Left cardiac atrium (tissue), 4 donors: ENCODE measurements around the gene RHBDL1. TPM values are rescaled to one million over a fixed set of nuclear protein-coding genes. Genes with fewer than 3 reads are reported as not detected.

ENCODE experiments used
- ATAC-seq, 2 donors: fragments of 200-7000 bp; cut with Tn5 transposase; one replicate each; pipeline ENCODE4 v1.9.1; 2020; ENCODE audit warnings: mild to moderate bottlenecking in 2 of 2, moderate library complexity in 2 of 2
- DNase-seq: peaks from one replicate; pipeline ENCODE4 v3.0.0-alpha.2; 2020
- intact Hi-C, 2 donors: fragments of 100-400 bp; cut with DNase I; formaldehyde crosslinking; loops; one replicate each; pipeline versions ENCODE4 v1.14.1 to v1.15.1; 2022 to 2023
- total RNA-seq, 2 donors: library from RNA; stranded (reverse); fragmentation: NEBNext Ultra II Directional; extraction: Animal tissue kit (Norgen Biotek cat#: 25700); gene quantifications; one replicate each; pipeline ENCODE4 v1.2.1, GENCODE V29; 2021
- donor health status: DM: no; HTN: yes; CAD: no.
- donor health status: DM: no; HTN: yes; CAD: no; lungs with severe emphysema.
- donor health status: DM: yes; HTN: yes; CAD: no.
- donor health status: Dilated cardiomyopathy.

The RHBDL1 gene
- total RNA-seq, 2 donors from 2014 or later: 1.2 TPM

DNA sequence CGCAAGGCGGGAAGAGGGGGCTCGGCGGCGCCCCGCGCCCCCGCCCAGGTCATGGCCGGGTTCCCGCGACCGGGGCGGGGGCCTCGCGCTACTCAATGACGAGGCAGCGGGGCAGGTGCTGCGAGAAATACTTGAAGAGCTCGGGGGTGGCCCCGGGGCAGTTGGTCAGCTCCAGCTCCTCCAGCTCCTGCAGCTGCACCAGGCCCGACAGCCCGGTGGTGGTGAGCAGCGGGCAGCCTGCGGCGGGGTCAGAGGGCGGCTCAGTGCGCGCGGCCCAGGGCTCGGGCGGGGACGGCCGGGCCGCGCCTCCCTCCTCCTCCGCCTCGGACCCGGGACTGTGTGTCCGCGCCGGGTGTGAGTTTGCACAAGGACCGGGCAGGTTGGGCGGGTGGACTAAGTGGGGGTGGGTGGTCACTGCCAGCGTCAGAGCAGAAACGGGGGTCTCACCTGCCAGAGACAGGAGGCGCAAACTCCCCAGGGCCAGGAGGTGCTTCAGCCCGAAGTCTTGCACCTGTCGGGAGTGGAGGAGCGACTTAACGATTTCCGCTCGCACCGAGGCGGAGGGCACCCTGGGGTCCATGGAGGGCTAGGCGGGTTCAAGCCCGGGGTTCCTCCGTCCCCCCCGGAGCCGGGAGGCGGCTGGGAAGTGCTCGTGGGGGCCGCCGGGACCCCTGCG, 18.9 kb downstream of the RHBDL1 start:
- no peak for DNase-seq
- ATAC-seq: no peak
- intact Hi-C loops: no loop called here

DNA sequence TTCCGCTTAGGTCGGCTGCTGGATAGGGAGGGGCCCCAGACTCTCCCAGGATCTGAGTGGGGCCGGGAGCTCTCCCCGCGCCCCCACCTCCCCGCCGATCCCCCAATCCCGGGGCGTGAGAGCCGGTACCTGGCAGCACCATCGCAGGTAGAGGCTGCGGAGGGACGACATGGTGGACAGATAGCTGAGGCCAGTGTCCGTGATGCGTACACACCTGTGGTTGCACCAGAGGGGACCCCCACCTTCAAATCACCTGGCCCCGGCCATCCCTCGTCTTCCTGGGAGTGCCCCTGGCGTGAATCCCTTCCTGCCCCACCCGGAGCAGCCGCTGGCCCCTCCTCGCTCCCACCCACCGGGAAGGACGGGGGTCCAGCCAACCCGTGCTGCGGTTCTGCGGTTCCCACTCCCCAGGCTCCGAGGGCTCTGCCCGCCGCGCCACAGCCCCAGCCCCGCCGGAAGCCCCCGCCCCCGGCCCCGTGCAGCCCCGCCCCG, 19.4 kb downstream of the RHBDL1 start:
- DNase-seq (no peak), ATAC-seq (no peak)
- intact Hi-C loops: no loop called here

DNA sequence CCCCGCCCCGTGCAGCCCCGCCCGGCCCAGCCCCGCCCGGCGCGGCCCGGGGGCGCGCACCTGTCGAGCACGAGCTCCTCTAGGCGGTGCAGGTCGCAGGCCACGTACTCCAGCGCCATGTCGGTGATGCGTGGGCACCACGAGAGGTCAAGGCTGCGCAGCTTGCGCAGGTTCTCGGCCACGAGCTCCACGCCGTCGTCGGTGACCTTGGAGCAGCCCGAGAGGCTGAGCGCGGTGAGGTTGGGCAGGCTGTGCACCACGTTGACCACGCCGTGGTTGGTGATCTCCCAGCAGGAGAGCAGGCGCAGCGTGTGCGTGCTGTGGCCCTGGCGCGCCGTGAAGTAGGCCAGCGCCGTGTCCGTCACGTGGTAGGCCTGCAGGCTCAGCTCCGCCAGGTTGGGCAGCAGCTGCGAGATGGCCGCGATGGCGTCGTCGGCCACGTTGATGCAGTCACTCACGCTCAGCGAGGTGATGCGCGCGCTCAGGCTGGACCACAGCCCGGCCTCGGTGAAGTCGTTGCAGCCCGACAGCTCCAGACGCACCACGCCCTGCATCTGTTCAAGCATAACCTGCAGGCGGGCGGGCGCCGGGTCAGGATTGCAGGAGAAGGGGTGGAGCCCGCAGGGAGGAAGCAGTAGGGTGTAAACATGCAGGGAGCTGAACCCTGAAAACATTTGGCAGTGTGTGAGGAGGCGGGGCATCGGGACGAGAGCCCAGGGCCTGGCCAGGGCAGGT, 20.1 kb downstream of the RHBDL1 start:
- DNase-seq (no peak), ATAC-seq (peak; percentile 38 to 51)
- intact Hi-C loops: no loop called here

DNA sequence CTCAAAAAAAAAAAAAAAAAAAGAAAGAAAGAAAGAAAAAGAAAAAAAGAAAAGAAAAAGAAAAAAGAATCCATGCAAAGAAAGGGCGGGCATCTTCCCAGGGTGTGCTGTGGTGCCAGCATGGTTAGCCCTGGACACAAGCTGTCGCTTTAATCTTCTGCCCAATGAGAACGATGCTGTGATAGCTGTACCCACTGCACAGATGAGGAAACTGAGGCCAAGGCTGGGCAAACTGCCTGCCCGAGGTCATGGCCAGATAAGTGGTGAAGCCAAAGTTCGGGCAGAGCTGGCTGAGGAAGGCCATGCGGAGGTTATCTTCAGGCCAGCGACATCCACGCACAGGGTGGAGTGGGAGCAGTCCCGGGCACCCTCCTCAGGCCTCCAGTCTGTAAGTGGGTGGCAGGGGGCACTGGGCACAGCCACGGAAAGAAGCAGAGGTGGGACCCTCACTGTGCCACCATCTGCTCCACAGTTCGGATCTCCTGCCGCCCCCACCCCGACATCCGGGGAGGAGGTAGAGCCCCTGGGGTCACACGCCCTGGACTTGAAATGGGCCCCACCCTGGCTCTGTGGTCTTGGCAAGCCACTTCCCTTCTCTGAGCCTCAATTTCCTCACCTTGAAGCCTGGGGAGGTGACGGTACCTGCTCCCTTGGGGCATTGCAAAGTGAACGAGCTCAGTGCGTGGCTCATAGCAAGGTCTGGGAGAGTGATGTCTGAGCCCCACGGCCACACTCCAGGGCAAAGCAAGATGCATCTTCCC, 23.6 kb downstream of the RHBDL1 start:
- no peak for ATAC-seq
- DNase-seq: no peak
- intact Hi-C loops: no loop called here

DNA sequence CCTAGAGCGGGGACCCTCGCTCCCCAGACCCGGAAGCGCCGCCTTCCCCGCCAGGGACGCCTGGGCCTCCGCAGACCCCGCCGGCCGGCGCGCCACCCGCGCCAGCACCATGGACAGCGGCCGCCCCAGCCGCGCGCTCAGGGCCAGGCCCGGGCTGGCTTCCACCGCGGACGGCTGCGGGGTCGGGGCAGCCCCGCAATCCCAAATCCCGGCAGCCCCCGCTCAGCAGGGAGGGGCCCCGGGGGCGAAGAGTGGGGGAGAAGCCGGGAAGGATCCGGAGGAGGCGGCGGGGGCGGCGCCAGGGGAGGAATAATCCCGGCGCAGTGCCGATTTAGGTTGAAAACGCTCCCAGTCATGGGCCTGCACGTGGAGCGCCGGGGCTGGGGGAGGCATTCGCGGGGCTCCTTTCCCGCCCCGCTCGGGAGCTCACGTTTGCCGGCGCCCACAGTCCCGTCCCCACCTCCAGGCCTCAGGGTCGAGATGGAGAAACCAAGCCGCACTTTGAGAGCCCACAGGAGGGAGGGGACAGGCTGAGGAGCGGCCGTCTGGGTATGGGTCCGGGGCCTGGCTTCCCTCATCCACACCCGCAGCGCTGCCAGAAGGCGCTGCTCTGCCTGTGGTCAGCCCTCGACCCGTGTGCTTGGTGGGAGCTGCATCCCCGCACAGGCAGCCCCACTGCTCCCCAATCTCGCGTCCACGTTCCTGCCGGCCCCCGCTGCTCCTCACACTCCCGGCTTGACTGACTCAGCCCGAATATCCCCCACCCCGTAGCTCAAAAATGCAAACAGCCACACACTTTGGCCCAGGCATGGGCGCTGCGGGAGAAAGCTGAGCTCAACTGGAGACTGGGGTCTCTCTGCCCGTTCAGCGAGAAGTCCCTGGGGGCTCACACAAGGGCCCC, 25.5 kb downstream of the RHBDL1 start:
- intact Hi-C loops: no loop called here
- ATAC-seq (peak; percentile 72 to 83), DNase-seq (no peak)

DNA sequence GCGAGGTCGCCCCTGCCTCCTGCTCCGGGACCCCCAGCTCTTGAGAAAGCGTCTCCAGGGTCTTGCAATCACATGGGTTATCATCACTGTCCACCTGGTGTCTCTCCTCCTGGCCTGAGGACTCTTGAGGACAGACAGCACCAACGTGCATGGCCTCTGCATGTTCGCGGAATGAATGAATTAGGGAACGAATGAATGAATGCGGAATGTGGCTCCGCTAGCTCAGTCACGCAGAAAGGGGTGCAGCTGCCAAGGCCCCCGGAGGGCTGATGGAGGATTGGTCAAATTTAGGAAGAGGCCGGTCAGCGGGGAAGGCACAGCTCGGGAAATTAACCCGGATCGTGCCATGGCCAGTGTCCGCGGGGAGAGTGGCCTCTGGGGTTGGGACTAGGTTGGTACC, 26.9 kb downstream of the RHBDL1 start:
- ATAC-seq: no peak
- DNase-seq: no peak
- intact Hi-C loops: no loop called here

DNA sequence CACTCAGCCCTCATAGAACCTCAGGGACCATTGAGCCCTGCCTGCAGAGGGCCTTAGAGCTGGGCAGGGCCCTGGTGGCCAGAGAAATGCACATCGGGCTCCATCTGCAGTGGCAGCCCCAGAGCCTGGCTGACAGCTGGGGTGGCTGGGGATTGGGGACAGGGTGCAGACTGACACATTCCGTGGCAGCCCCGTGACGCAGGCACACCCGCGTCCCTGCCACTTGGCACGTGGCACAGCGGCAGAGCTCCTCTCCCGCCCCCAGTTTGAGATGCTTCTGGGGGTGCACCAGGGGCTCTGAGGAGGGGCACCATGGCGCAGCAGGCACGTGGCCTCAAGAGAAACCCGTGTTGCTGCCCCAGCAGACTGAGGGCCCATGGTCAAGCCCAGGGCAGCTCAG, 27.9 kb downstream of the RHBDL1 start:
- intact Hi-C loops: no loop called here
- no peak for ATAC-seq
- no peak for DNase-seq

DNA sequence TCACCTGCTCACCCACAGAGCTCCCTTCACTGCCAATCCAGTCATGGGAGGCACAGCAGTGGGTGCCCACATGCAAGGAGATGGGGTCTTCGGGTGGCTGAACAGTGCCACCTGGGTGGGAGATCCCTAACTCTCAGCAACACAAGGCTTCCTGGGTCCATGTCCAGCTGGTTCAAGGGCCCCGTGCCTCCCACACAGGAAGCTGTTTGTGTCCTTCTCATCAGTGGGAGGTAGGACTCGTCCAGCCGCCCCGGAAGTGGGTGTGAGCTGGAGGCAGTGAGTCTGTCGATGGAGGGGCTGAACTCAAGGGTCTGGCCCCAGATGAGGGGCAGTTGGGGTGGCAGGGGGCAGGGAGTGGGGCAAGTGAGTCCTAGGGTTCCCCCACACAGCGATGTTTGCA, 28.6 kb downstream of the RHBDL1 start:
- DNase-seq (no peak), ATAC-seq (no peak)
- intact Hi-C loops: no loop called here

DNA sequence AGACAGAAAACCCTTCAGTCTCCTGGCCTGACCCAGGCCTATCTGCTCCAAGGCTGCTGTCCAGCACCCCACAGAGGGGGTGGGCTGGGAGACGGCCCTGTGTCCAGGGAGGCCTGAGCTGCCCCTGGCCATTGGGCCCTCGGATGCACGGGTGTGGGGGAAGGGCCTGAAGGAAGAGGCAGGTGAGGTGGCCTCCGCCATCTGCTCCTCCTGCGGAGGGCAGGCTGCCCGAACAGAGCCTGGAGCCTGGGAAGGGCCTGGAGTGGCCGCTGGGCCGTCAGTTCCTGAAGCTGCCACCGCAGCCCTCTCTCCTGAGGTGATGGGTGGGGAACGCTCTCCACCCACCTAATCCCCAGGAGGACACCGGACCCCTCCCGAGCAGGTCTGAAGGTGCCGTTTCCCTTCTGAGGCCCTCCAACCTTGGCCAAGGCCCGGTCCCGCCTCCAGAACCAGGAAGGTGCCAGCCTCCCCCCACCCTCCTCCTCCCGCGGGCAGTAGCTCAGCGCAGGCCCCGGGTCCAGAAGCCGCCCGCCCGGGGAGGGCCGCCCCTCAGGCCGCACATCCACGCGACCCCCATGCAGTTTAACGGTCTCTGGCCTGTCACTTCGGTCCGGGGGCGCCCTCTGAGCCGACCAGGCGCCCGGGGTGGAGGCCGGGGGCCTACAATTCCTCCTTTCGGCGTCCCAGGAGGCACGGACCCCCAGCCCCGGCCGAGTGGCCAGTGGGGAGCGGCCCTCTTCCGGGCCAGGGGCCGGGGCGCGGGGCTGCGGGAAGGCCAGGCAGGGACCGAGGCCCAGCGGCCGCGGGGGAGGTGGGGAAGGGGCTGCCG, 29.3 kb downstream of the RHBDL1 start:
- intact Hi-C loops: no loop called here
- no peak for DNase-seq
- no peak for ATAC-seq

DNA sequence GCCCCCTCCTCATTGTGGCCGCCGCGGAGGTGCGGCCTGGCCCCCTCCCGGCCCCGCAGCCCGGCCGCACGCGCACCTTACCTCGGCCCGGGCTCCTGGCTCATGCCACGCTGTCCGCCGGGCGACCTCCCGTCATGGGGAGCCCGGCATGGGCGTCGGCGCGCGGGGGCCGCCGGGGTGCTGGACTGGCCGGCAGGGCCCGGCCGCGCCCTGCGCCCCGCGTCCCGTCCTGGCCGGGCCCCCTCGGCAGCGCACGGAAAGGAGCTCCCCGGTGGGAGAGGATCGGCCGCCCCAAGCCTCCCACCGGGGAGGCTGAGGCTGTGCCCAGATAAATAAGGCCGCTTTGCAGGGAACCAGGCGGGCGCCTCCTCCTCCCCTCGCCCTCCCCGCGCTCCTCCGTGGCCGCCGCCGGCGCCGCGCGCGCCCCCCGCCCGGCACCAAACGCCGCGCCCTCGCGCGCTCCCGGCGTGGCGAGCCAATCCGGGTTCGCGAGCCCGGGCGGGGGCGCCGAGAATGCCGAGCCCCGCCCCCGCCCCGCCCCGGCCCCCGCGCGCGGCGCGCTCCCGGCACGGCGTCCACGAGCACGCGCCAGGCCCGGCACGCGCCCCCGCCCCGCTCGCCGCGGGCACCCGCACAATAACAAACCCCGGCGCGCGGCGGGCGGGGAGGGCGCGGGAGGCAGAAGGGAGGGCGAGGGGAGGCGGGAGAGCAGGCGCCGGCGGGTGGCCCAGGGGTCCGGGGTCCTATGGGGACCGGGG, 30.1 kb downstream of the RHBDL1 start, which contains the start of gene FBXL16:
TSS of gene FBXL16 (minus strand) at position 371 of the 758 bp plus-strand sequence. CDS start 8,396 bp downstream, outside the sequence.
- DNase-seq (no peak), ATAC-seq (no peak)
- intact Hi-C loops: no loop called here

DNA sequence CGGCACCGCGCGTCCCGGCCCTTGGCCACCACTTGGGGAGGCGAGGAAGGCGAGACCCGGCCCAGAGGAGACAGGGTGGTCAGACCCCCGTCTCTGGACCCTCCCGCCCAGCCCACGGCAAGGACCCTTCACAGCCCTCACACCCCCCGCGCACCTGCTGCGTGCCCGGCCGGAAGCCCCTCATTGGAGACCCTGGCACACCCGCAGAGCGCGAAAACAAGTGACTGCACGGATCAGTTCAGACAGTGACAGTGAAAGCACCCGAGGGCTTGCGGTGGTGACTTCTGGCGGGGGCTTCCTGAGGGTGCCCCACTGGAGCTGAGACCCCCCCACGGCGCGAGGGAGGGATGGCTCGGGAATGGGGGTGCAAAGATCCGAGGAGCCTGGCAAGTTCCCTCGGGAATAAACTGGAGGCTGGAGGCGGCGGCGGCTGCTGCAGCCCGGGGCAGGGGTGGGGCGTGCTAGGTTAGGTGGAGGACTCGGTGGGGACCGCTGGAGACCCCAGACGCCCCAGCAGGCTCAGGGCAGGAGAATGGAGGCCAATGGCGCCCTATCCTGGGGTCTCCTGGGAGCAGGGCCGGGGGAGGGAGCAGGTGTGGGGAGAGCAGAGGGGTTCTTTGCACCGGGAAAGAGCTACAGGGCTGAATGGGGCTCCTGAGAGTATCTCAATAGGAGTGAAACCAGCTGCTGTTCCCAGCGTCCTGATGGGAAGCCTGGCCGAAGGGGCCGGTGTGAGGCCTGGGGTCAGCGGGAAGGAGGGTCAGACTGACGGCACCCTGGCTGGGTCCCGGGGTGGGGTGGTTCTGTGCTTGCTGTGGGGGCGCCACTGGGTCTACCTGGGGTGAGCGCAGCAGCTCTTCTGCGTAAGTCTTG, 31.0 kb downstream of the RHBDL1 start:
- ATAC-seq: no peak
- intact Hi-C loops: no loop called here
- DNase-seq: no peak

DNA sequence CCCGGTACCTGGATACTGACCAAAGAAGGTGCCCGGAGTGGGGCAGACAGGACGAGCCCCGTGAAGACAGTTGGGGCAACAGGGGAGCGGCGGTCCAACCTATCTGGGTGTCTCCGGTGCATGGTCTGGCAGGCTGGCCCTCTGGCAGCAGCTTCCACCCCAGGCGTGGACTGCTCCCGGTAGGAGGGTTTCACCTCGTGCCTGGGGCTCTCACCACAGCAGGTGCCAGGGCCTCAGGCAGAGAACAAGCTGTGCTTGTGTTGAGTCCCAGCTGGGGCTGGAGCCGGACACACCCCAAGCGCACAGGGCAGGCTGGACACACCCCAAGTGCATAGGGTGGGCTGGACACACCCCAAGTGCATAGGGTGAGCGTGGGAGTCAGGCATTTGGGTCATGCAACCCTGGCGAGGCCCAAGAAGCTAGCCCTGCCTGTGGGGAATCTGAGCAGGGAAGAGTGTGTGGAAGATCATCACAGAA, 31.6 kb downstream of the RHBDL1 start:
- intact Hi-C loops: no loop called here
- no peak for ATAC-seq
- no peak for DNase-seq

DNA sequence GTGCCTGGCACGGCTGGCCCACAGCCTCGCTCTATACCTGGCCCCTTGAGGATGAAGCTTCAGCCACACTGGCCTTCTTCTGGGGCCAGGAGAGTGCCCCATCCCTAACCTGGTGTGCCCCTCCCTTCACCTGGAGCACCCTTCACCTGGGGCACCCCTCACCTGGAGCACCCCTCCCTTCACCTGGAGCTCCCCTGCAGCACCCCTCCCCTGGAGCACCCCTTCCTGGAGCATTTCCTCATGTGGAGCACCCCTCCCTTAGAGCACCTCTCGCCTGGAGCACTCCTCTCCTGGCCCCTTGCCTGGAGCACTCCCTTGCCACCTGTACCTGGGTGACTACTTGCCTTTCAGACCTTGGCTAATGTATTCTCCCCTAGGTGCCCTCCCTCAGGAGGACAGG, 32.5 kb downstream of the RHBDL1 start:
- intact Hi-C loops: no loop called here
- DNase-seq (no peak), ATAC-seq (no peak)

DNA sequence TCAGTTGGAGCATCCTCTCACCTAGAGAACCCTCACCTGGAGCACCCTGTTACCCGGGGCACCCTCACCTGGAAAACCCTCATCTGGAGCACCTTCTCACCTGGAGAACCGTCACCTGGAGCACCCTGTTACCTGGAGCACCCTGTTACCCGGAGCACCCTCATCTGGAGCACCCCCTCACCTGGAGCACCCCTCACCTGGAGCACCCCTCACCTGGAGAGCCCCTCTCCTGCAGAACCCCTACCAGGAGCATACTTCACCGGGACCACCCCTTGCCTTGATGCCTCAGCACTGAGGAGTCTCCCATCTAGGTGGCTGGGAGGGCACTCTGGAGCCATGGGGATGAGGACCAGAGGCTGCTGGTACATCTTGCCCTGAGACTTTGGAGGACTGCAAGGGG, 33.5 kb downstream of the RHBDL1 start:
- ATAC-seq: no peak
- intact Hi-C loops: no loop called here

DNA sequence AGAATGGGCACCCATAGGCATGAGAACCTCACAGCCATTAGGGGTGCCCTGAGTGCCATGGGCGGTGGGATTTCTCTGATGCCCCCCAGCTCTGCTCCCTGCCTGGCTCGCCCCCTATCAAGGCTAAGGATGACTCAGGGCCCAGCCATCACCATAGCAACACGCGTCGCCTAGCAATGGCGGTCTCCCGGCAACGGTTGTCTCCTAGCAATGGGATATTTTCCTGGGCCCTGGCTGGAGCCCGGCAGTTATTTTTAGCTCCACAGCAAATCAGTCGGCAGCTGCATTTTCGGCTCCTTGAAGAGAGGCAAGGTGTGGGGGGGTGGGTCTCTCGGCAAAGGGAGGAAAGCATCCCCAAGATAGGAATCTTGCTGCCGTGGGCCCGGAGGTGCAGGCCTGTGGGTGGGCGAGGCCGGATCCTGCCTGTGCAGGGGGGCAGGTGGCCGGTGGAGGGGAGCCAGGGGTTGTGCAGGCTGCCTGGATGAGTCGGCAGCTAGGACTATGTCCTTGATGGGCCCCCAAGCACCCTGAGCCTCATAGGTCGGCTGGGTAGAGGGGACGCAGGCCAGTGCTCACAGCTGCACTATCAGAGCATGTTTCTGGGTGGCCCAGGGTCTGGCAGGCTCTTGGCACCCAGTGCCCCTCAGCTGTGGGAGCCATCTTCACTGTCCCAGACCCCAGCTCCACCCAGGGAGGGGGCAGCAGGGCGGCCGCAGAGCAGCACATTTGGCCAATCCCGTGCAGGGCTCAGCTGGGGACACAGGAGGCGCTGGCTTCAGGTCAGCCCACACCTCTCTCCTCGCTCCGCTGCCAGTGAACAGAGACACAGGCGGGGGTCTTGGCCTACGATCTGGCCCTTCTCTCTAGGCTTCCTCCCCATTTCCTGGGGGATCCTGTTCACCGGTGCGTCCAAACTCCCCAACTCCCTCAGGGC, 34.4 kb downstream of the RHBDL1 start:
- intact Hi-C loops: loop anchor here in 1 of 2 donors (5.0 to 10.0 kb wide), 2 partner anchors 77 to 345 kb away; partner anchors contain the start of genes CHTF18 and RPUSD1
- ATAC-seq (no peak), DNase-seq (no peak)

More for the DNA sequence above, 33.5 kb downstream of the RHBDL1 start:
- DNase-seq: no peak
